Measurements from ENCODE around the gene EEF1G.

The EEF1G gene

DNA sequence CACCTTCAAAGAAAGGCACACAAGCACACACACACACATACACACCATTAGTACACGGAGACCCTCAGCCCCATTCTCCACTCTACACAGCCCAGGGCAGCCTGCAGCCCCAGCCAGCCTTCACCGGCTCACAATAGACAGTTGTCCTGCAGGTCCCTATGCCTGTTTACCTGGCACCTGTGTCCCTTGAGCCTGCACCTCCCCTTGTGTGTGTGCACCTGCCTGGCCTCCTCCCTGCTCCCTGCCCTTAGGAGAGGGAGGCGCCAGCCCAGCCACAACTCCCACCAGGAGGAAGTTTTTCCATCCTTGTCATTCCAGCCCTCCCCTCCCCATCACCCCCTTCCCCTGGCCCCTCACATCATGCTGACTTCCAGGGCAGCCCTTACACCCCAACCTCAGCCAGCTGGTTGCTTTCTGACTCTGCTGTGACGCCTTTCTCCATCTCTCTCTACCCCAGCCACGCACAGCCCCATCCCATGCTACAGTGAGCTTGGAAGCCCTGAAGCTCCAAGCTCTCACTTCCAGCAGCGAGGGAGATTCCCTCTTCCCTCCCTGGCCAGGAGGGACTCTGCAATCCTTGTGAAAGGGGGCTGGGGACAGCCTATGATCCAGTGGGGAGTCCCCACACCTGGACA lies 31.5 kb downstream of the EEF1G start:
- DNase-seq (ENCODE audit: low read depth in 2 of 3, low spot score in 2 of 3): no peak

DNA sequence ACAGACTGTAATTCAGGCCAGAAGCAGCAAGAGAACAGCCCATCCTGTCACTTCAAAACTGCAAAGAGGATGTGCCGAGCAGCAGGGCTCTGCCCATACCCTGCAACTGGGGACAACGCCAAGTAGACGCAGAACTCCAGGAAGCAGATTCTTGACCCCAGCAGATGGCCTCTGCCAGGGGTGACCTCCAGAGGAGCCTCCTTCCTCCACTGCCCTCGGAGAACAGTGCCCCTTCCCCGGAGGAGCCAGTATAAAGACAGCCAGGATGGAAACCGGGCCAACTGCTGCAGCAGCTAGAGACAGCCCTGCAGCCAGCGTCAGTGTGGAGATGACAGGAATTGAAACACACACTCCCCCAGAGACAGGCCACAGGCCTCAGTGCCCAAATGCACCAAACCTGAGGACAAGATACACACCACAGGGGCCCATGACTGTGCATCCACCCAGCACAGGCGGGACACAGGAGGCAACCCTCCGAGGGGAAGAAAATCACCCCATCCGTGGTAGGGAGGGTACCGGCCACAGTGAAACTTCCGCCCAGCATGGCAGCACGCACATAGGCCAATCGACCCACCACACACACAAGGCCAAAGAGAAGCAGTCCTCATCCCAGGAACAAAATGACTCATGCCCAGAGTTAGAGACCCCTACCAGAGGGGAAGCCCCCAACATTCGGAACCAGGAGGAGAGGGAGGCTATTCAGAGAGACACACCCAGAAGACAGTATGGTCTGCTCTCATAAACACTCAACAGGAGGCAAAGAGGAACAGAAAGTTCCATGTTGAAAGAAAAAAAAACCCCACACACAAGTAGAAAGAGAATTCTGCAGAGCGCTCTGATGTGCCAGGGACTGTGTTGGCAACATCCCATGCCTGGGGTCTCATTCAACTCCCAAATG lies 32.6 kb downstream of the EEF1G start:
- peak in 1 of 3 experiments; percentile 12 for DNase-seq (ENCODE audit: low read depth in 2 of 3, low spot score in 2 of 3)

DNA sequence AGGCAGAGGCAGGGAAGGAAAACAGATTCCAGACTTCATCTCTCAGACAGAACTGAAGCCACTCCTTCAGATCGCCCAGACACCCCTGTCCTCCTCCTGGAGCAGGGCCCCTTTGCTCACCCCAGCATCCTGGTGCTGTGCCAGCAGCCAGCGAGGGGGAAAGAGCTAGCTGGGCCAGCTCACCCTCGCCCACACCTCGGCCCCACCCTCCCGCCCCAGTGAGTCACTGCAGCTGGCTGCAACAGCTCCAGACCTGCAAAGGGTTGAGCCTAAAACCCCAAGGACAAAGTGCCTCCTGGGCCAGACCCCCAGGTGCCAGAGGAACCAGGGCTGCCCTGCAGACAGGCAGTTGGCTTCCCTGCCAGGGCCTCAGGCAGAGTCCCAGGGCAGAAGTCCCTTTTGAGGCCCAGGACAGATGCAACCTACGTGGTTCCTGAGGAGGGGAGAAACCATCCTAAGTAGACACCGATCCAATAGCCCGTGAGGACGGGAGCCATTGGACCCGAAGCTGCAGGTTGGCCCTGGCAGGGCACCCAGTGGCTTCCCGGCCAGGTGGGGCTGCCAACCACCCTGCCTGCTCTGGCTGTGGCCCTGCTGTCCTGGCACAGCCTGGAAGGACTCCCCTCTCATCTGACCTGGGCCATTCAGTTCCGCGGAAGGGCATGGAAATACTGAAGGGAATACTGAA lies 34.3 kb downstream of the EEF1G start:
- peak in 1 of 3 experiments; percentile 40 for DNase-seq (ENCODE audit: low read depth in 2 of 3, low spot score in 2 of 3)

DNA sequence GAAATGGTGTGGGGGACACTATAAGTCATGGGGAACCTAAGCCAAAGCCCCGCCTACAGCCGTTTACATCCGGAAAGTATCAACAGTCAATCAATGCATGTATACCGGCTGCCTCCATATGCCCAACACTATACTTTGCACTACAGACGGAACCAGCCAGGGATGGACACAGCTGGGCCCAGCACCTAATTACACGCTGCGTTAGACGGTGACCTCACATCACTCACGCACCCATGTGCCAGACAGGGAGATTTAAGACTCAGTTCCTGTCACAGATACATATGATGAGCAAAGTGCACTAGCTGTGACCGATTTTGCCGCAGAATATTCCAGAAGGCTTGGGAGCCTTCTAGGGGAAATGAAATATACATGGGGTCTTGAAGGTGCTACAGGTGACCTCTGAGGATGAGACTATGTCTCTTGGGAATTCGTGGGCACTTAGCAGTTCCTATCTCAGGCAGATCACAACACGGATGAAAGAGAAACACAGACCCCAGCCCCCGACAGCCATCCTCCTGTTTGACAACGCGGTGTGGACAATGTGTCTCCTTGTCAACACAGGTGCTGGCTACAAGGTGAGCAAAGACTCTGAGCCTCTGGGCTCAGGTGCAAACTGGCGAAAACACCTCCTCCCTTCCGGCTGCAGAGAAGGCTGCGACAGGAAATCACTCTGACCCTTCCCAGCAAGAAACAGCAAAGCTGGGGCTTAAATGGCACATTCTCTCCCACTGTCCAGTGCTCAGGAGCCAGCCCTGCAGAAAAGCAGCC lies 35.0 kb downstream of the EEF1G start:
- no peak for DNase-seq (ENCODE audit: low read depth in 2 of 3, low spot score in 2 of 3)

DNA sequence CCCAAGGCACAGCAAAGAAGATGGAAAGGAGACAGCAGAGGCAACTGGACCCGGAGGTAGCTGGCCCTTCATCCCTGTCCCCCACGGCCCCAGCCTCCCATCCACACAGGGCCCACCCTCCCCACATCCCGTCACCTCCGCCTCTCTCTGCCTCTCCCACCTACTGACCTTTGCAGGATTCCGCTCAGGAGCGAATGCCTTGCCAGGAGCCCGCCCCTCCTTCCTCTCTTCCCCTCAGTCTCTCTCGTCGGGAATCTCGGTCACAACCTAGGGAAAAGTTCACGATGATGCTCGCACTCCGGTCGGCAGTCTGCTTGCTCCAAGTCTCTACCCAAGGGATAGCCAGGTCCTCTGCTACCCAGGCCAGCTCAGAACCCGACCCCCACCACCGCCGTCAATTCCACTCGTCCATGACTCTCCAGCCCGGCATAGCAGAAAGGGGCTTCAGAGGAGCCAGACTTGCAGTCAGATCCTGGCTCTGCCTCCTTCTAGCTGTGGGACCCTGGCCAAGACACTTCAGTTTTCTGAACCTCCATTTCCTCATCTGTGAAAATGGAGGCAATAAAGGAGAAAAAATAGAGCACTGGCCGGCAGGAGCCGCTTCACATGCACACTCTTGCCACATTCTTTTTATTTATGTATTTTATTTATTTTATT lies 37.3 kb downstream of the EEF1G start:
- DNase-seq (ENCODE audit: low read depth in 2 of 3, low spot score in 2 of 3): no peak

DNA sequence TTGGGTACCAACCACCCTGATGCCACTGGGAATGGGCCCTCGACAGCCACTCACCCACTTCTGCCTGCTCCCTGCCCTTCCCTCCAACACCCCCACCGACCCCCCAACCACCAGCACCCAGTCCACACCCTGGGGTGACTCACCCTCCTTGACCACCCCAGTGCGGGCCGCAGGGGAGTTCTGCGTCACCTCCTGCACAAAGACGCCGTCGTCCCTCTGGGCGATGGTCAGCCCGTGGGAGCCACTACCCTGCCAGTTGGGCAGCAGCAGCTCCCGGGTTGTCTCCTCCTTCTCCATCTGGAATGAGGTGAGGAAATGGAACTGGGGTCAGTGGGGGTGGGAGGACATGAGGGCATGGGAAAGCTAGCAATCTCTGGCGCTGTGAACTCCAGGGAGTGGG lies 37.9 kb downstream of the EEF1G start:
- DNase-seq (ENCODE audit: low read depth in 2 of 3, low spot score in 2 of 3): no peak

DNA sequence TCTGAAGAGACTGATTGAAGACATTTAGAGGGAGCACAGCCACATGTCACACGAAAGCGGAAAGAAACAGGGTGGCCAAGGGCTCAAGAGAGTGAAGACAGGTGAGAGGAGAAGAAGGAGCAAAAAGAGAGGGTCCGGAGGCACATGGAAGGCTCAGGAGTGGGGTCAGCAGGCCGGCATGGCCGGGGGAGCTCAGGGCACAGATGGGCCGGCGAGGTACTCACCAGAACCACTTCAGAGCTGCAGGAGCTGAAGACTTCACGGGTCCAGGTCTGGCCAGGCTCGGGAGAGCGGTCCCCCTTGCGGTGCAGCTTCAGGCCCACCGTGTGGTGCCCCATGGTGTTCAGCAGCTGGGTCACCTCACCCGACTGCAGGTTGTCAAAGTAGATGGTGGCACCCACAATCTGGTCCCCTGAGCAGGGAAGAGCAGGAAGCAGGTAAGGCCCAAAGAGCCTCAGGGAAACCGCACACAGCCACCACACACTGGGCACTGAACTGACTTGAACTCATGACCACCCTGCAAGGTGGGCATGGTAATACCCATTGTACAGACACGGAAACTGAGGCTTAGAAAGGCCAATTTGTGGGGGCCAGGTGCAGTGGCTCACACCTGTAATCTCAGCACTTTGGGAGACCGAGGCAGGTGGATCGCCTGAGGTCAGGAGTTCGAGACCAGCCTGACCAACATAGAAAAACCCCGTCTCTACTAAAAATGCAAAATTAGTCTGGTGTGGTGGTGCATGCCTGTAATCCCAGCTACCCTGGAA lies 38.7 kb downstream of the EEF1G start:
- DNase-seq (ENCODE audit: low read depth in 2 of 3, low spot score in 2 of 3): no peak

DNA sequence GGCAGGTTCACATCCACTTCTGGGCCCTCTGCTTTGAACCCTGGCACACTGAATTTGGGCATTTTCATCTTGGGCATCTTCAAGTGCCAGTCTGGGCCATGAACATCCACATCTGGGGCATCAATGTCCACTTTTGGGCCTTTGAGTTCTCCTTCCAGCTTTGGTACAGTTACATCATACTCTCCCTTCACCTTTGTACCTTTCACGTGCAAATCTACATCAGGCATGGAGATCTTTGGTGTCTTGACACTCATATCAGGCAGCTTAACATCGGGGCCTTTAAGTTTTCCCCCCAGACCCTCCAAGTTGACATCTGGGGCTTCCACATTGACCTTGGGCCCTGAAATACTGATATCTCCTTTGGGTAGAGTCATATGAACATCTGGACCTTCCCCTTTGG lies 41.6 kb downstream of the EEF1G start:
- DNase-seq (ENCODE audit: low read depth in 2 of 3, low spot score in 2 of 3): no peak

DNA sequence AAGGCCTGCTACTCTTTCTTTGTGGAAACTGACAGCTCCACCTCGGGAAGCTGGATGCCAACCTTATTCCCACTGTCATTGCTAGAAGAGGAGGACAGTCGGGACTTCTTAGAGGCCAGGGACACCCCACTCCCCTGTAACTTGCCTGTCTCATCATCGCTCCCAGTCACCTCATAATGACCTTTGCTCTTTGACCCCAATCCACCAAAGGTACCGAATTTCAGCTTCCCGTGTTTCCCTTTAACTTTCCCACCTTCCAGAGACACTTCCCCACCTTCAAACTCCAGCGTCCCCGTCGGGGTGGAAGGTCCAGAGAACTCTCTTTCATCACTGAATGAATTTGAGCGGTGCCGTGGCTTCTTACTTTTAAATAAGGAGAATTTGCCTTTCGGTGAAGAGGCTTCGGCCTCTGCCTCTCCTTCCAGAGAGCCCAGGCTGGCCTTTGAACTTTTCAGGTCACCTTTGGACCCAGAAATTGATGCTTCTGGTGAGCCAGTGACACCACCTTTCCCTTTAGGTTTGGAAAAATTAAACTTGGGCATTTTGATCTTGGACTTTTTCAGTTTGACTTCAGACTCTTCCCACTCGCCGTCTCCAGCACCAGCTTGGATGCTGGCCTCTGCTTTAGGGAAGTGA lies 56.8 kb downstream of the EEF1G start:
- DNase-seq (ENCODE audit: low read depth in 2 of 3, low spot score in 2 of 3): no peak

DNA sequence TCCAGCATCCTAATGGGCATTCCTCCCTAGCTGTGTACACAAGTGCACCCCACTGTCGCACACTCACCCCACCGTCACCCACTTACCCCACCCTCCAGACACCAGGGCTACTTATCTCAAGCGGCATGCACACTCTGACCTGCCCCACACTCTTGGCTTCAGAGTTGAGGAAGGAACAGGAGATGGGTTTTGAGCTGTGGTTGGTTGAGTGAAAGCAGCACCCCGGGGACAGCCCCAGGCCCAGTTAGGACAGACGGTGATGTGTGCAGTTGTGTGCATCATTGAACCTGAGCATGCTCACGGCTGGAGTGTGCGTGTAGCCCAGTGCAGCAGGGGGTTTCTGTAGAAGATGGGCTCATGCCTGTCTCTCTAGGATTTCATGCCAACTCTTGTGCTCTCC lies 59.5 kb downstream of the EEF1G start:
- DNase-seq (ENCODE audit: low read depth in 2 of 3, low spot score in 2 of 3): no peak

DNA sequence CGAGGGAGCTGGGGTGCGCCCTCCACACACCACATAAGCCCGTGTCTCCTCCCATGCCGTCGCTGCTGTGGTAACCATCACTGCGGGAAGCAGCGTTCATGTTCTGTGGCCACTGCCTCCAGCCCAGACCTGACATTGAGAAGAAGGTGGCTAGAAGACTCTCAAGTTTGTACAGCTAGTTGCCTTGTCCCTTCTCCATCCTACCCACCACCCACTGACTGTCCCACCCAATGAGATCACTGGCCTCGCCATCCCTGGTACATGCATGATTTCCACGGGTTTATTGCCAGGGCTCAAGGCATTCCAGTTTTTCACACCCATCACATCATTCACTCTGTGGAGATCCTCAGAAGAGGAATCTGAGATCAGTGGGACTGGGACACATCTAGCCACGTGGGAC lies 60.1 kb downstream of the EEF1G start:
- DNase-seq (ENCODE audit: low read depth in 2 of 3, low spot score in 2 of 3): no peak

DNA sequence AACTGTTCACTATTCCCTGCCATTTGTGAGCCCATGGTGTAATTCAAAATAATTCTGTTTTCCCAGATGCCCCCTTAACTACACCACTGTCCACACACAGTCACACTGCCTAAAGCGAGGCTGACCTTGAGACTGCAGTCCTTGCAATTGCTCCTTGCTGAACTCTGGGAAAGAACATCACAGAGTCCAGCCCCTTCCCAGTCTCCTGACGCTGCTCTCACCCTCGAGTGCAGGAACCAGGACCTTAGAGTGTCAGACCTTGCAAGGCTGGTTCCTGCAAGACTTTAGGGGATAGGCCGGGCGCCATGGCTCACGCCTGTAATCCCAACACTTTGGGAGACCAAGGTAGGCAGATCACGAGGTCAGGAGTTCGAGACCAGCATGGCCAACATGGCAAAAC lies 60.7 kb downstream of the EEF1G start:
- no peak for DNase-seq (ENCODE audit: low read depth in 2 of 3, low spot score in 2 of 3)

All from activated CD8-positive, alpha-beta memory T cell treated with anti-CD3 and anti-CD28 coated beads for 48 hours (primary cell).